Activated naive CD4-positive, alpha-beta T cell treated with anti-CD3 and anti-CD28 coated beads, Interleukin-2, amount 50 U/mL, for 72 hours (primary cell): ENCODE results near the gene SLC4A1AP. TPM values are rescaled to one million over a fixed set of nuclear protein-coding genes. Genes with fewer than 3 reads are reported as not detected.
"Not testable (repeated sequence)": the region's sequence is repeated elsewhere in the genome, so short reads cannot be mapped to it uniquely, and the experiment has no call there.

Experiments
- ATAC-seq, 2 donors: fragments of 150-1000 bp; cut with Tn5 transposase; 2 replicates each; pipeline ENCODE4 v1.10.0; 2021; ENCODE audit warnings: mild to moderate bottlenecking in 2 of 2, moderate library complexity in 2 of 2
- DNase-seq, 2 donors: peaks; one replicate each; pipeline ENCODE4 v3.0.0; 2021 to 2022; ENCODE audit warnings: low spot score in 2 of 2
- H3K27ac Mint-ChIP-seq, 2 donors: one replicate each; pipeline ENCODE4 v1.8.0; 2022; ENCODE audit warnings: mild to moderate bottlenecking in 2 of 2, mixed read lengths in 2 of 2
- H3K36me3 Mint-ChIP-seq, 2 donors: one replicate each; pipeline ENCODE4 v1.8.0; 2022; ENCODE audit warnings: mixed read lengths in 2 of 2
- H3K9me3 Mint-ChIP-seq, 2 donors: one replicate each; pipeline ENCODE4 v1.8.0; 2022; ENCODE audit warnings: mixed read lengths in 2 of 2
- total RNA-seq, 2 donors: library from RNA; stranded (reverse); gene quantifications; one replicate each; pipeline ENCODE4 v1.2.3, GENCODE V29; 2022

The SLC4A1AP gene
- total RNA-seq, 2 donors from 2014 or later: 23.9 to 28.1 TPM

DNA sequence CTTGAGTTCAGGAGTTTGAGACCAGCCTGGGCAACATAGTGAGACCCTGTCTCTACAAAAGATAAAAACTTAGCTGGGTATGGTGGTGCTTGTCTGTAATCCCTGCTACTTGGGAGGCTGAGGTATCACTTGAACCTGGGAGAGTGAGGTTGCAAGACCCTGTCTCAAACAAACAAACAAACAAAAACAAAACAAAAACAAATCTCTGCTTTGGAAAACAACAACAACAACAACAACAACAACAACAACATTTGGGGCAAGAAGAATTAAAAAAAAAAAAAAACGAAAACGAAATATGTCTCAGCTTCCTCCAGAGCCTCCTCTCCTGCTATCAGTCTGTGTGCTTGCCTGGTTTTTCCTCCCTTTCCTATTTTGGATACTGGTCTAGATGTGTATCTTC, 16.9 kb downstream of the SLC4A1AP start:
- ATAC-seq: no peak
- peaks cover 14 to 15% of the 10 kb centered on the region in 2 donors for H3K36me3 Mint-ChIP-seq

GRCh38 chr2:27681841-27682240, 18.2 kb downstream of the SLC4A1AP start:
- DNase-seq (no peak), ATAC-seq (peak; percentile 70 to 83)
- H3K36me3 Mint-ChIP-seq: peaks cover 14 to 15% of the 10 kb centered on the region in 2 donors
- H3K27ac Mint-ChIP-seq: peak overlapping the region; percentile 84 to 92
- H3K9me3 Mint-ChIP-seq: no peaks in the 10 kb centered on the region

More for the DNA sequence above, 16.9 kb downstream of the SLC4A1AP start:
- DNase-seq: no peak
- Mint-ChIP-seq H3K9me3 (no peaks in the 10 kb centered on the region), H3K27ac (peak overlapping the region in 1 of 2 donors; percentile 84)

DNA sequence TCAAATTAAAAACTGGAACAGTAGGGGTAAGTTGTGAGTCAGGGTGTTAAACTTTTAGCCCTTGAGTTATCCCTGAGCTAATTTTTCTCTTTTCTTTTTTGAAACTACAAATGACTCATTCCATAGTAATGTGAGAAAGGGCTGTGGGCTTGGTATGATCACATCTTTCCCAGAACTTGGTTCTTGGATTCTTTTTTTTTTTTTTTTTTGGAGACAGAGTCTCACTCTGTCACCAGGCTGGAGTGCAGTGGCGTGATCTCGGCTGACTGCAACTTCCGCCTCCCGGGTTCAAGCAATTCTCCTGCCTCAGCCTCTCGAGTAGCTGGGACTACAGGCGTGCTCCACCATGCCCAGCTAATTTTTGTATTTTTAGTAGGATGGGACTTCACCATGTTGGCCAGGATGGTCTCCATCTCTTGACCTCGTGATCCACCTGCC, 18.7 kb downstream of the SLC4A1AP start:
- not testable (repeated sequence) for DNase-seq, H3K9me3 Mint-ChIP-seq
- ATAC-seq: peak; percentile 87 to 90
- H3K27ac Mint-ChIP-seq: peak overlapping the region; percentile 84 to 92
- H3K36me3 Mint-ChIP-seq: peaks cover 14 to 15% of the 10 kb centered on the region in 2 donors

GRCh38 chr2:27683390-27684071, 19.8 kb downstream of the SLC4A1AP start:
- ATAC-seq (peak; percentile 54 to 65), DNase-seq (peak; percentile 69 to 95)
- peak overlapping the region; percentile 84 to 92 for H3K27ac Mint-ChIP-seq
- peaks cover 14 to 15% of the 10 kb centered on the region in 2 donors for H3K36me3 Mint-ChIP-seq
- H3K9me3 Mint-ChIP-seq: no peaks in the 10 kb centered on the region

DNA sequence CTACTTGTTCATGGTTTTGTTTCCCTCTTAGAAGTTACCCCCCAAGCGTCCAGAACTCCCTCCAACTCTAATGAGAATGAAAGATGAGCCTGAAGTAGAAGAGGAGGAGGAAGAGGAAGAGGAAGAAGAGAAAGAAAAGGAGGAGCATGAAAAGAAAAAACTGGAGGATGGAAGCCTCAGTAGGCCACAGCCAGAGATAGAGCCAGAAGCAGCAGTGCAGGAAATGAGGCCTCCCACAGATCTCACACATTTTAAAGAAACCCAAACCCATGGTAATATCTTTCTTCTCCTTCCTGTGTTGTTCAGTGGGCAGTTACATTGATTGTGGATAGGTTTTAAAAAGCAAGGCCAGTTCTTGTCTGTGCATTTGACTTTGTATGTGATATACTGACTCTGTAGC, 21.3 kb downstream of the SLC4A1AP start:
- not testable (repeated sequence) for ATAC-seq, DNase-seq, H3K9me3 Mint-ChIP-seq
- Mint-ChIP-seq H3K27ac (peak overlapping the region in 1 of 2 donors; percentile 40), H3K36me3 (peaks cover 14 to 15% of the 10 kb centered on the region in 2 donors)

- H3K9me3 Mint-ChIP-seq: no peaks in the 10 kb centered on the region
- ATAC-seq: no peak
- DNase-seq: no peak
- H3K36me3 Mint-ChIP-seq: peaks cover 14 to 15% of the 10 kb centered on the region in 2 donors
- H3K27ac Mint-ChIP-seq: no peak overlapping the region
These were observed 21.9 kb downstream of the SLC4A1AP start for GRCh38 chr2:27685577-27685976.

- ATAC-seq (no peak), DNase-seq (no peak)
- no peaks in the 10 kb centered on the region for H3K9me3 Mint-ChIP-seq
- peaks cover 8 to 15% of the 10 kb centered on the region in 2 donors for H3K36me3 Mint-ChIP-seq
- H3K27ac Mint-ChIP-seq: no peak overlapping the region
These were observed 23.5 kb downstream of the SLC4A1AP start for GRCh38 chr2:27687232-27687631.

GRCh38 chr2:27689424-27689823, 25.7 kb downstream of the SLC4A1AP start:
- DNase-seq (no peak), ATAC-seq (no peak)
- peaks cover 7 to 8% of the 10 kb centered on the region in 2 donors for H3K36me3 Mint-ChIP-seq
- H3K9me3 Mint-ChIP-seq: no peaks in the 10 kb centered on the region
- H3K27ac Mint-ChIP-seq: no peak overlapping the region

- H3K9me3 Mint-ChIP-seq: no peaks in the 10 kb centered on the region
- H3K27ac Mint-ChIP-seq: no peak overlapping the region
- peaks cover under 1 to 1% of the 10 kb centered on the region in 2 donors for H3K36me3 Mint-ChIP-seq
- ATAC-seq (no peak), DNase-seq (no peak)
These were observed 26.4 kb downstream of the SLC4A1AP start for GRCh38 chr2:27690052-27690451.

DNA sequence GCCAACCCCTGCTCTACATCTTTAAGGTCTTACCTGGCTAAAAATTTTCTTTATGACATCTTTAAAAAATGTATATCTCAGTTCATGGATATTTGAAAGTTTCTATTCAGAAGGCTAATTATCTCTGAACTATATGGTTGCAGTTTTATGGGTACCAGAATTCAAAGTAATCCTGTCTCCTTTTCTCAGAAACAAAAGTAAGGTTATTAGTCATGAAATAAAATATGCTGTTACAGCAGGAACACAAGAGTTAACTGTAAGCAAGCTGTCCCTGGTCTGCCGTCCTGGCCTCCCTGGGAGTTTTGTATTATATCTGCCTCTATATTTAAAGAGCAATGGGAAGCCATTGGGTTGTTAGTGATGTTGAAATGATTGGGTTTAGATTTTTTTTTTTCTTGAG, 34.0 kb downstream of the SLC4A1AP start:
- Mint-ChIP-seq H3K36me3 (peaks cover 0 to 6% of the 10 kb centered on the region in 2 donors), H3K9me3 (no peaks in the 10 kb centered on the region), H3K27ac (peak overlapping the region in 1 of 2 donors; percentile 48)
- peak in 1 of 2 donors; percentile 40 for ATAC-seq
- DNase-seq: no peak

DNA sequence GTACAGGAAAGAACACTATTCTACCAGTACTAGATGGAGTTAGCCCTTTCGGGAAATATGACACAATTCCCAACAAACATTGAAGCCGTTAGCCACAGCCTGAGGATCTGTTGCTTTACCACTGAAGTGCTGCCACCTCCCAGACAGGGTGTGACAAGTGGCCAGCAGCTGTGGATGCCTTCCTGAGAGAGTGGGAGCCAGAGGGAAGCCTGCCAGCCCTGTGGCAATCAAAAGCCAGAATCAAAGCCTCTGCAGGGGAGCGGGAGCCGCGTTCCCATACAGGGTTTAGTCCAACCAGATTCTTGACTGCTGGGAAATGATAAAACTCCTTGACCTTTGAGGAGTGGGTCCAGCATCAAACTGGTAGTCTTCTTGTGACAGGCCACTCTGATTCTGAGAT, 38.0 kb downstream of the SLC4A1AP start:
- DNase-seq: no peak
- Mint-ChIP-seq H3K9me3 (no peaks in the 10 kb centered on the region), H3K27ac (no peak overlapping the region), H3K36me3 (no peaks in the 10 kb centered on the region)
- ATAC-seq: no peak

DNA sequence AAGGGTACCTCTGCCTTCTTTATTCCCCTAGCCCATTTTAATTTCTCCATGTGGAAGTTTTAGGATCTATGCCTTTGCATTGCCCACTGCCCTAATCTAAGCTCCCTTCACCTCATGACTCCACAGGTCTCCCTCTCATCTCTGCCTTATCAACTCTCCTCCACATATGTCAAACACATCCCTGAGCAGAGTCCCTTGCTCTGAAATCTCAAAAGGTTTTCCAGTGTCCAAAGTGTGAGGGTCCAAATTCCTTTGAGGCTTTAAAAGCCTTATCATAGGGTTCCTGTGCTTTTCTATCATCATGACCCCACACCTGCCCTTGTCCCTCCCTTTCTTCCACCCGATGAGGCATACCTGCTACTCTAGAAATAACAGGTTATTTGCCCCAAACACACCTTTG, 38.6 kb downstream of the SLC4A1AP start:
- Mint-ChIP-seq H3K9me3 (no peaks in the 10 kb centered on the region), H3K27ac (no peak overlapping the region), H3K36me3 (no peaks in the 10 kb centered on the region)
- DNase-seq (no peak), ATAC-seq (no peak)

DNA sequence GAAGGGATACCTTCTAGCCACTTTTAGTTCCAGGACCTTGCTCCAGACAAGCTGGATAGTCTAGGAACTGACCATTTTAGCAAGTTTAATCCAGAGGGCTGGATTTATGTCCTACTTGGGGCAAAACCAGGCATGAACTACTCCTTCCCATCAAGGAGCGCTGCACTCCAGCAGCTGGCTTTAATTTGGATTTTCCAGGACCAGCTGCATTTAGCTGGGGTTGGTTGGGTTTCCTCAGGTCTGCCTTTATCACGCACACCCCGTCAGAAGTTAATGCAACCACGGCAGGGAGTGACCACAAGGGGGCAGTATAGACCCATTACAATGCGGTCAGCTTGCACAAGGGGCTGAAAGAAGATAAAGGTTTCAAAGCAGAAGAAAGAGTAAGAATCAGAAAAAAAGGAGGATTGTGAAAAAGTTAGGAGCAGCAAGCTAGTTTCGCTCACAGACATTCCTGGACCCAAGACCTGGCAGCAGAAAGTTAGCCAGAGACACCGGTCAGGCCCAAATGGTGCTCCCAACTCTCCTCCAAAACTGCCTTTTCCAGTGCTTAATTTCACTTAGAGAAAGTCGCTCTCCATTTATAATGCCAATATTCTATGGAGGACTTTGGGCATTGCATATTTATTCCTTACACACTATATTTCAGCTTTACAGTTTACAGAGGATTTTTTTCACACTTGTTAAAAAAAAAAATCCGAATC, 40.1 kb downstream of the SLC4A1AP start:
- no peaks in the 10 kb centered on the region for H3K36me3 Mint-ChIP-seq
- no peaks in the 10 kb centered on the region for H3K9me3 Mint-ChIP-seq
- ATAC-seq (peak; percentile 76 to 81), DNase-seq (peak; percentile 78 to 89)
- no peak overlapping the region for H3K27ac Mint-ChIP-seq

GRCh38 chr2:27704342-27704876, 40.7 kb downstream of the SLC4A1AP start:
- no peak for ATAC-seq
- Mint-ChIP-seq H3K36me3 (no peaks in the 10 kb centered on the region), H3K27ac (no peak overlapping the region)

GRCh38 chr2:27705851-27706622, 42.3 kb downstream of the SLC4A1AP start:
- H3K27ac Mint-ChIP-seq: peak overlapping the region; percentile 46 to 61
- H3K9me3 Mint-ChIP-seq: no peaks in the 10 kb centered on the region
- DNase-seq: no peak
- peak; percentile 77 to 91 for ATAC-seq
- no peaks in the 10 kb centered on the region for H3K36me3 Mint-ChIP-seq

More at GRCh38 chr2:27704342-27704876, 40.7 kb downstream of the SLC4A1AP start:
- no peaks in the 10 kb centered on the region for H3K9me3 Mint-ChIP-seq
- no peak for DNase-seq

DNA sequence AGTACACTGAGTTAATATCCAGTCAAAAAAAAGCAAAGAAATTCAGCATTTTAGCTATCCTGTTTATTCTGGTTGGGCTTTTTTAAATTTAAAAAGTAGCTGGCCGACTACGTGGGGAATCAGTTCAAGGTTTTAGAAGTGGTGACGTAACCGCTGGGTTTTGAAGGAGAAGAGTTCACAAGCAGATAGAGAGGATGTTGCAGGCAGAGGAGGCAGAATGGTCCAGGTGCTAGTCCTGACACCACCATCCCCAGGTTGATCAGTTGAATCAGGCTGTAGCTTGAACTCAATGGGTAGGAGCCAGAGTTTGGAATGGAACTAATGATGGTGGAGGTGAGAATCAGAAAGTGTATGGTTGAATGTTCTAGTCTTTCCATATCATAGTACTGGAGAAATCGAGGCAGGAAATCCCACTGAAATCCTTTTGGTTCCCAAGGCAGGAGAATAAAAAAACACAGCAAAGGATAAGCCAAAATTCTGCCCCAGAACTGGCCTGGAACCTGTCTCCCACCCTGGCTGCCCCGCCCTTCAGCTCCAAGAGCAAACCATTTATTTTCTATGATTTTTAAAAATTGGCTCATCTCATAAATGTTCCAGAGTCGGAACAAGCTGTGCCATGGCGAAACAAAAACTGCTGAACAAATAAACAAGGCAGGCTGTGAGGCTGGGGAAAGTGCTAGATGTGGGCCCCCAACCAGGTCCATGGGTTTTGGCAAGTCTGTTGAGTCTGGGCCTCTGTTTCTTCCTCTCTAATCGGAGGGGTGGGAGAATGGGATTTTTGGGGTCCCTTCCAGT, 44.0 kb downstream of the SLC4A1AP start:
- Mint-ChIP-seq H3K9me3 (no peaks in the 10 kb centered on the region), H3K27ac (no peak overlapping the region), H3K36me3 (no peaks in the 10 kb centered on the region)
- DNase-seq (no peak), ATAC-seq (no peak)
